HL-60 (cell line): ENCODE data around the gene ELAVL3.

Experiments used
- POLR2AphosphoS5 ChIP-seq: IDR thresholded peaks from 2 replicates; pipeline ENCODE4 v1.6.1; 2012; ENCODE audit warnings: low read depth
- TF ChIP-seq, protein P1 (sequence below): IDR thresholded peaks from one replicate; pipeline ENCODE4 v1.5.1; 2011; ENCODE audit warnings: low read length, control low read depth, inconsistent platforms; ENCODE audit not compliant: insufficient read depth
- TF ChIP-seq, protein P2 (sequence below): IDR thresholded peaks from 2 replicates; pipeline ENCODE4 v1.6.1; 2012; ENCODE audit warnings: low read depth; ENCODE audit not compliant: insufficient replicate concordance

DNA sequence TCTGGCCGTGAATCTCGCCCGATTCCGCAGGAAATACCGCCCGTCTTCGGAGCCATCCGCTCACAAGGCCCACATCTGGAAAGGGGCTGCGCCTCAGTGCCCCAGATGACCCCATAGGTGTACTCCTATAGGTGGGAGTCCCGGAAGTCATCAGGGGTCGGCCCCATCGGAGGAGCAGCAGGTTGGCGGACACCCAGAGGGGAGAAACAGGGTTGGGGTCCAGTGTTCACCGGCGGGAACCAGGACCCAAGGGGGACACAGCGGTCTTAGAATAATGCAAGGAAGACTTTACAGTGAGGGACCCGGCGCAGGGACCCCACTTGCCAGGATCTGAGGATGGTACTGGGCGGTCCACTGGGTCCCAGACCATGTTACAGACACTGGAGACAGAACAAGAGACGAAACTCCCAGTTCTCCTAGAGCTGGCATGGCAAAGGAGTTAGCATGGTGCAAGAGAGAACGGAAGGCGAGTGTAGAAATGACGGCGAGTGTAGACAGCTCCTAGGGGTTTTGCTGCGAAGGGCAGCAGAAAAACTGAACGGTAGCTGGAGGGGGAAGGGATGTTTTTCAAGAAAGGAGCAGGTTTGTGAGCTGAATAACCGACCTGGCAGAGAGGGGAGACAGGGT is 57.6 kb downstream of the ELAVL3 start:
- TF ChIP-seq POLR2AphosphoS5, result no peak
- TF ChIP-seq, protein P1, sequence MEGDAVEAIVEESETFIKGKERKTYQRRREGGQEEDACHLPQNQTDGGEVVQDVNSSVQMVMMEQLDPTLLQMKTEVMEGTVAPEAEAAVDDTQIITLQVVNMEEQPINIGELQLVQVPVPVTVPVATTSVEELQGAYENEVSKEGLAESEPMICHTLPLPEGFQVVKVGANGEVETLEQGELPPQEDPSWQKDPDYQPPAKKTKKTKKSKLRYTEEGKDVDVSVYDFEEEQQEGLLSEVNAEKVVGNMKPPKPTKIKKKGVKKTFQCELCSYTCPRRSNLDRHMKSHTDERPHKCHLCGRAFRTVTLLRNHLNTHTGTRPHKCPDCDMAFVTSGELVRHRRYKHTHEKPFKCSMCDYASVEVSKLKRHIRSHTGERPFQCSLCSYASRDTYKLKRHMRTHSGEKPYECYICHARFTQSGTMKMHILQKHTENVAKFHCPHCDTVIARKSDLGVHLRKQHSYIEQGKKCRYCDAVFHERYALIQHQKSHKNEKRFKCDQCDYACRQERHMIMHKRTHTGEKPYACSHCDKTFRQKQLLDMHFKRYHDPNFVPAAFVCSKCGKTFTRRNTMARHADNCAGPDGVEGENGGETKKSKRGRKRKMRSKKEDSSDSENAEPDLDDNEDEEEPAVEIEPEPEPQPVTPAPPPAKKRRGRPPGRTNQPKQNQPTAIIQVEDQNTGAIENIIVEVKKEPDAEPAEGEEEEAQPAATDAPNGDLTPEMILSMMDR, result no peak
- TF ChIP-seq, protein P2, sequence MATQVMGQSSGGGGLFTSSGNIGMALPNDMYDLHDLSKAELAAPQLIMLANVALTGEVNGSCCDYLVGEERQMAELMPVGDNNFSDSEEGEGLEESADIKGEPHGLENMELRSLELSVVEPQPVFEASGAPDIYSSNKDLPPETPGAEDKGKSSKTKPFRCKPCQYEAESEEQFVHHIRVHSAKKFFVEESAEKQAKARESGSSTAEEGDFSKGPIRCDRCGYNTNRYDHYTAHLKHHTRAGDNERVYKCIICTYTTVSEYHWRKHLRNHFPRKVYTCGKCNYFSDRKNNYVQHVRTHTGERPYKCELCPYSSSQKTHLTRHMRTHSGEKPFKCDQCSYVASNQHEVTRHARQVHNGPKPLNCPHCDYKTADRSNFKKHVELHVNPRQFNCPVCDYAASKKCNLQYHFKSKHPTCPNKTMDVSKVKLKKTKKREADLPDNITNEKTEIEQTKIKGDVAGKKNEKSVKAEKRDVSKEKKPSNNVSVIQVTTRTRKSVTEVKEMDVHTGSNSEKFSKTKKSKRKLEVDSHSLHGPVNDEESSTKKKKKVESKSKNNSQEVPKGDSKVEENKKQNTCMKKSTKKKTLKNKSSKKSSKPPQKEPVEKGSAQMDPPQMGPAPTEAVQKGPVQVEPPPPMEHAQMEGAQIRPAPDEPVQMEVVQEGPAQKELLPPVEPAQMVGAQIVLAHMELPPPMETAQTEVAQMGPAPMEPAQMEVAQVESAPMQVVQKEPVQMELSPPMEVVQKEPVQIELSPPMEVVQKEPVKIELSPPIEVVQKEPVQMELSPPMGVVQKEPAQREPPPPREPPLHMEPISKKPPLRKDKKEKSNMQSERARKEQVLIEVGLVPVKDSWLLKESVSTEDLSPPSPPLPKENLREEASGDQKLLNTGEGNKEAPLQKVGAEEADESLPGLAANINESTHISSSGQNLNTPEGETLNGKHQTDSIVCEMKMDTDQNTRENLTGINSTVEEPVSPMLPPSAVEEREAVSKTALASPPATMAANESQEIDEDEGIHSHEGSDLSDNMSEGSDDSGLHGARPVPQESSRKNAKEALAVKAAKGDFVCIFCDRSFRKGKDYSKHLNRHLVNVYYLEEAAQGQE, result no peak
